Mucosa of descending colon (tissue), 3 donors: ENCODE data around the gene SLC25A29. TPM values are rescaled to one million over a fixed set of nuclear protein-coding genes. Genes with fewer than 3 reads are reported as not detected.
A peak's percentile ranks its signal among the peaks of the same experiment; 100 is the strongest.
"Not testable (repeated sequence)": the region's sequence is repeated elsewhere in the genome, so short reads cannot be mapped to it uniquely, and the experiment has no call there.

Source experiments
- ATAC-seq: fragments of 200-7000 bp; cut with Tn5 transposase; one replicate; pipeline ENCODE4 v1.9.1; 2020; ENCODE audit warnings: mild to moderate bottlenecking, moderate library complexity
- DNase-seq, 3 donors: peaks; one replicate each; pipeline ENCODE4 v3.0.0-alpha.2; 2020
- H3K36me3 ChIP-seq: fragments of 200-600 bp; one replicate; pipeline ENCODE4 v1.8.0; 2021; ENCODE audit warnings: low read depth, mild to moderate bottlenecking
- H3K4me1 ChIP-seq: fragments of 200-600 bp; one replicate; pipeline ENCODE4 v1.8.0; 2021; ENCODE audit warnings: low read depth, mild to moderate bottlenecking
- H3K4me3 ChIP-seq: fragments of 200-600 bp; one replicate; pipeline ENCODE4 v1.8.0; 2021; ENCODE audit warnings: mild to moderate bottlenecking
- H3K9me3 ChIP-seq: fragments of 200-600 bp; one replicate; pipeline ENCODE4 v1.8.0; 2021; ENCODE audit warnings: mild to moderate bottlenecking
- CTCF ChIP-seq: fragments of 200-600 bp; IDR thresholded peaks from one replicate; pipeline ENCODE4 v1.8.0; 2022; ENCODE audit warnings: antibody characterized with exemption, mild to moderate bottlenecking
- intact Hi-C, 2 donors: fragments of 100-400 bp; cut with DNase I in 1 of 2; cut with micrococcal nuclease in 1 of 2; formaldehyde crosslinking; loops; one replicate each; pipeline versions ENCODE4 v1.11.0 to v1.11.1; 2022; cut with DNase I, micrococcal nuclease
- total RNA-seq, 3 donors: library from RNA; stranded (reverse); fragmentation: NEBNext Ultra II Directional in 2 of 3; extraction: Animal tissue kit (Norgen Biotek cat#: 25700) in 2 of 3; gene quantifications; one replicate each; pipeline versions ENCODE4 v1.2.1 to v1.2.4, GENCODE V29; 2021 to 2023
- donor health status: DM: no; HTN: no; CAD: no; lungs with moderate emphysema.
- donor health status: DM: no; HTN: no; CAD: no.
- donor health status: DM: no; HTN: yes; CAD: no.

Gene SLC25A29
- total RNA-seq, 3 donors from 2014 or later: 19.6 to 28.2 (median 28.1) TPM

- Histone ChIP-seq H3K36me3 (no peaks in the 10 kb centered on the region), H3K9me3 (no peaks in the 10 kb centered on the region), H3K4me1 (peaks cover 13% of the 10 kb centered on the region), H3K4me3 (no peak overlapping the region)
- ATAC-seq: peak; percentile 89
- intact Hi-C loops: no loop called here
- DNase-seq: peak; percentile 77 to 82 (median 79)
- TF ChIP-seq CTCF: peak; percentile 79
Observed at GRCh38 chr14:100317912-100318808, 11.9 kb upstream of the SLC25A29 start.

GRCh38 chr14:100317389-100317788 is 11.1 kb upstream of the SLC25A29 start:
- DNase-seq (peak in 1 of 3 donors; percentile 17), ATAC-seq (no peak)
- H3K36me3 ChIP-seq: no peaks in the 10 kb centered on the region
- H3K4me3 ChIP-seq: no peak overlapping the region
- no peaks in the 10 kb centered on the region for H3K9me3 ChIP-seq
- peaks cover 13% of the 10 kb centered on the region for H3K4me1 ChIP-seq
- TF ChIP-seq CTCF: no peak
- intact Hi-C loops: no loop called here

DNA sequence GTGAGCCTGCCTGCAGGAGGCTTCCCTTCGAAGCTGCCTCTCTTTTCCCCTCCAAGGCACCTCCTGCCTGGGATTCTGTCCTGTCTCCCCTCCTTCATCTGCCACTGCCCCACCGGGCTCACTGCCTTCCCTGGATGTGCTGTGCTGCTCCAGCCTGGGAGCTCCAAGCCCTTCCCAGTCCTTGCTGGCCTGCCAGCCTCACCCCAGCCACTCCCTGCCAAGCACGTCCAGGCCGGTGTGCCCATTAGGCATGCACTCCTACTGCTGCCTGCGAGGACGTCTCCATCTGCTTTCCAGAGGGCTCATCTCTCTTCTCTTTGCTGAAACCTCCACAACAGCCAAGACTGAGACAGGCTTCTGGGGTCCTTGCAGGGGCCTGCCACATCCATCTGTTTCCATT is 8.5 kb upstream of the SLC25A29 start:
- intact Hi-C loops: no loop called here
- ATAC-seq (peak; percentile 56), DNase-seq (peak in 1 of 3 donors; percentile 28)

GRCh38 chr14:100313464-100314230 is 7.4 kb upstream of the SLC25A29 start:
- no peak for DNase-seq
- intact Hi-C loops: no loop called here
- no peak overlapping the region for H3K4me3 ChIP-seq
- ATAC-seq: peak; percentile 36
- TF ChIP-seq CTCF: no peak
- no peaks in the 10 kb centered on the region for H3K36me3 ChIP-seq
- no peaks in the 10 kb centered on the region for H3K9me3 ChIP-seq
- H3K4me1 ChIP-seq: peaks cover 13% of the 10 kb centered on the region

More for the DNA sequence above, 8.5 kb upstream of the SLC25A29 start:
- no peak overlapping the region for H3K4me3 ChIP-seq
- TF ChIP-seq CTCF: no peak
- H3K36me3 ChIP-seq: no peaks in the 10 kb centered on the region
- H3K9me3 ChIP-seq: no peaks in the 10 kb centered on the region
- peaks cover 13% of the 10 kb centered on the region for H3K4me1 ChIP-seq

DNA sequence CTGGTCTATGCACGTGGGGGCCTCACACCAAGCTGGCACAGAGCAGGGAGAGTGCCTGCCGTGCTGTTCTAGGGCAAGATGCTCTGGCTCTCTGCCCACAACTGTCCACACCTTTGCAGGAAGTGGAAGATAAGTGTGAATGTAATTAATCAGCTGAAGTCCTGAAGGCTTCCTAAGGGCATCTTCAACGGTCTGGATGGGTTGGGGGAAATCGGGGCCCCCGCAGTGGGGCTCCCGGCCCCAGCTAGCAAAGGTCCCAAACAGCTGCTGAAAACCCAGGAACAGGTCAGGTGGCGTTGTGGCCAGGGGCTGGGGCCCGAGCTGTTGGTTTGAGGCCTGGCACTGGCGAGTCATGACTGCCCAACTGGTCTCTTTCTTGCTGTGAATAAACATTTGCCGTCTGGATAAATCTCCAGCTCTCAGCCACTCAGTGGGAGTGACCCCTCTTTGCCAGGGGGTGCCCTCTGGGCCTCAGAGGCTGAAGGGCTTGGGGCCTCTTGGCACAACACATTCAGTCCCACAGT is 6.7 kb upstream of the SLC25A29 start:
- ATAC-seq (peak; percentile 15), DNase-seq (no peak)
- H3K4me3 ChIP-seq: no peak overlapping the region
- intact Hi-C loops: no loop called here
- no peaks in the 10 kb centered on the region for H3K9me3 ChIP-seq
- no peak for TF ChIP-seq CTCF
- peaks cover 6% of the 10 kb centered on the region for H3K4me1 ChIP-seq
- no peaks in the 10 kb centered on the region for H3K36me3 ChIP-seq

DNA sequence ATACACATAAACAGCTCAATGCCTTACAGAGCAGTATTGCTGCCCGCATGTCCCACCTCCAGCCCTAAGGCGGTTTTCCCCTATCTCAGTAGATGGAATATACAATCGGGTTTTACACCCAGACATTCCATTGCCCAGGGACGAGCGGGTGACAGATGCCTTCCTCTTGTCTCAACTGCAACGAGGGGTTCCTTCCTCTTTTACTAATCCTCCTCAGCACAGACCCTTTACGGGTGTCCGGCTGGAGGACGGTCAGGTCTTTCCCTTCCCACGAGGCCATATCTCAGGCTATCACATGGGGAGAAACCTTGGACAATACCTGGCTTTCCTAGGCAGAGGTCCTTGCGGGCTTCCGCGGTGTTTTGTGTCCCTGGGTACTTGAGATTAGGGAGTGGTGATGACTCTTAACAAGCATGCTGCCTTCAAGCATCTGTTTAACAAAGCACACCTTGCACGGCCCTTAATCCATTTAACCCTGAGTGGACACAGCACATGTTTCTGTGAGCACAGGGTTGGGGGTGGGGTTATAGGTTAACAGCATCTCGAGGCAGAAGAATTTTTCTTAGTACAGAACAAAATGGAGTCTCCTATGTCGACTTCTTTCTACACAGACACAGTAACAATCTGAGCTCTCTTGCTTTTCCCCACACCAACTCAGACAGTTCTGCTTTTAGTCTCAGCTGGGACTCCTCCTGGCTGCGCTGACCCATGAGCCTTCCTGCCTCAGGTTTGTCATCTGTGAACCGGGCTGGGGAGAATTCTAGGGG is 6.0 kb upstream of the SLC25A29 start:
- H3K36me3 ChIP-seq, DNase-seq, H3K4me3 ChIP-seq, H3K4me1 ChIP-seq, H3K9me3 ChIP-seq, ATAC-seq, intact Hi-C loops: not testable (repeated sequence)
